Stomach (tissue), 9 donors: Measurements from ENCODE around the gene OR10G3. TPM values are rescaled to one million over a fixed set of nuclear protein-coding genes. Genes with fewer than 3 reads are reported as not detected.

Source experiments
- DNase-seq, 2 donors: peaks; one replicate each; pipeline versions ENCODE4 v3.0.0 to v3.0.0-alpha.2; 2013 to 2019
- H3K27ac ChIP-seq, 5 donors: fragments of 200-600 bp in 4 of 5; sonication (generic) in 4 of 5; one replicate each; pipeline ENCODE4 v1.5.1; 2013 to 2019; ENCODE audit warnings: mild to moderate bottlenecking in 1 of 5, moderate library complexity in 1 of 5
- H3K27me3 ChIP-seq, 3 donors: fragments of 200-600 bp; sonication (generic); one replicate each; pipeline ENCODE4 v1.5.1; 2017 to 2019; ENCODE audit warnings: mixed run types in 1 of 3
- H3K36me3 ChIP-seq, 4 donors: fragments of 200-600 bp; sonication (generic); 1 replicate in 3 of 4; 2 replicates in 1 of 4; pipeline ENCODE4 v1.5.1; 2016 to 2019
- H3K4me1 ChIP-seq, 4 donors: fragments of 200-600 bp; sonication (generic); one replicate each; pipeline ENCODE4 v1.5.1; 2016 to 2019
- H3K4me3 ChIP-seq, 4 donors: fragments of 200-600 bp; sonication (generic) in 3 of 4; one replicate each; pipeline ENCODE4 v1.5.1; 2016 to 2019; ENCODE audit warnings: mild to moderate bottlenecking in 1 of 4
- H3K9me3 ChIP-seq, 4 donors: fragments of 200-600 bp; sonication (generic); one replicate each; pipeline ENCODE4 v1.5.1; 2016 to 2019
- EP300 ChIP-seq: sonication (generic); formaldehyde crosslinking; IDR thresholded peaks from one replicate; pipeline ENCODE4 v1.6.1; 2017; ENCODE audit warnings: antibody characterized with exemption
- POLR2A ChIP-seq, 4 donors: fragments of 450-650 bp; IDR thresholded peaks; one replicate each; pipeline ENCODE4 v1.6.1; 2016; ENCODE audit warnings: antibody characterized with exemption in 4 of 4, control low read depth in 2 of 4, mild to moderate bottlenecking in 1 of 4, moderate library complexity in 1 of 4
- POLR2AphosphoS5 ChIP-seq, 3 donors: sonication (generic); formaldehyde crosslinking; IDR thresholded peaks; one replicate each; pipeline ENCODE4 v1.6.1; 2016; ENCODE audit warnings: antibody characterized with exemption in 3 of 3
- WGBS, 5 donors: extraction: QIAGEN DNeasy Blood & Tissue Kit in 3 of 5; methylation state at CpG; one replicate each; pipeline versions ENCODE4 v1.1.5 to v1.1.7; 2013 to 2018; 5-methylcytosine and 5-hydroxymethylcytosine counted together
- intact Hi-C: fragments of 100-400 bp; cut with DNase I; formaldehyde crosslinking; loops from one replicate; pipeline ENCODE4 v1.15.1; 2023; ENCODE audit warnings: low total_unique reads
- polyA plus RNA-seq, 3 donors: library from polyadenylated mRNA; stranded (reverse); fragments of 200-250 nt; gene quantifications; one replicate each; pipeline ENCODE4 v1.2.3, GENCODE V29; 2013
- total RNA-seq, 5 donors: library from RNA; depleted of rRNA; stranded (reverse); fragments of >200 nt; gene quantifications; one replicate each; pipeline versions ENCODE4 v1.1.0 to v1.2.3, GENCODE V29; 2014 to 2016
- TF ChIP-seq, protein P1 (sequence below), 7 experiments: fragments of 450-650 bp in 4 of 7; fragments of 200-600 bp in 3 of 7; sonication (generic) in 3 of 7; IDR thresholded peaks; one replicate each; pipeline ENCODE4 v1.5.1; 2016 to 2019; ENCODE audit warnings: antibody characterized with exemption in 7 of 7, control low read depth in 2 of 7, mild to moderate bottlenecking in 1 of 7
- donor health status: healthy with polysubstance abuse.
- donor health status: Bipolar disorder and iron deficiency.
- donor health status: healthy.

The OR10G3 gene
- total and polyA plus RNA-seq, 8 donors: not detected

DNA sequence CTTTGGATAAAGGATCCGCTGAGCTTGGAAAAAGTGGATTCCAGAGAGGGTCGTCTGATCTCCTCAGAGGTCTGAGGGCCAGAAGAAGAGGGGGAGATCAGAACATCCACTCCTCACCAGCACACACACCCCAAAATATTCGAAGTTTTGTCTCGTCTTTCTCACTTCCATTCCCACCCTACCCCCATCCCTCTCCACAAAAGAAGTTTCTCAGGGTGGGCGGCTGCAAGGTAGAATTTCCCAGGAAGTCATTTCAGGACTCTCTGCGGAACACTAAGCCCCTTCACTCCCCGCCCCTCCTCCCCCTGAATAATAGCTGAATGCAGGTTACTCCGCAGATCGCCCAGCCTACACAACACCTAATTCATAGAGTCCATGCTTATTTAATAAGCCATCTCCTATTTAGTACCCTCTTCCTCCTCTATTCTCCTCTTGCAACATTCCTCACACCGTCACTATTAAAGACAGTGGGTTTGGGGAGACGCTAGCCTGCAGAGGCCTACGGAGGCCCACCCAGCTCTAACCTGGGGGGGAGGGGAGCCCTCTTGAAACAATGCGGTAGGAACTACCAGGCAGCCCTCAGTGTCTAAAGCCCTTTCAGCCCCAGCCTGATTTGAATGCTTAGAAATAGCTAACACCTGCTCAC lies 53.1 kb downstream of the OR10G3 start:
- intact Hi-C loops: no loop called here
- TF ChIP-seq POLR2A (IDR thresholded peaks at IDR 0.05) (no peak), POLR2AphosphoS5 (IDR thresholded peaks at IDR 0.05) (no peak), EP300 (no peak)
- TF ChIP-seq, protein P1, sequence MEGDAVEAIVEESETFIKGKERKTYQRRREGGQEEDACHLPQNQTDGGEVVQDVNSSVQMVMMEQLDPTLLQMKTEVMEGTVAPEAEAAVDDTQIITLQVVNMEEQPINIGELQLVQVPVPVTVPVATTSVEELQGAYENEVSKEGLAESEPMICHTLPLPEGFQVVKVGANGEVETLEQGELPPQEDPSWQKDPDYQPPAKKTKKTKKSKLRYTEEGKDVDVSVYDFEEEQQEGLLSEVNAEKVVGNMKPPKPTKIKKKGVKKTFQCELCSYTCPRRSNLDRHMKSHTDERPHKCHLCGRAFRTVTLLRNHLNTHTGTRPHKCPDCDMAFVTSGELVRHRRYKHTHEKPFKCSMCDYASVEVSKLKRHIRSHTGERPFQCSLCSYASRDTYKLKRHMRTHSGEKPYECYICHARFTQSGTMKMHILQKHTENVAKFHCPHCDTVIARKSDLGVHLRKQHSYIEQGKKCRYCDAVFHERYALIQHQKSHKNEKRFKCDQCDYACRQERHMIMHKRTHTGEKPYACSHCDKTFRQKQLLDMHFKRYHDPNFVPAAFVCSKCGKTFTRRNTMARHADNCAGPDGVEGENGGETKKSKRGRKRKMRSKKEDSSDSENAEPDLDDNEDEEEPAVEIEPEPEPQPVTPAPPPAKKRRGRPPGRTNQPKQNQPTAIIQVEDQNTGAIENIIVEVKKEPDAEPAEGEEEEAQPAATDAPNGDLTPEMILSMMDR (IDR thresholded peaks at IDR 0.05): no peak
- peak overlapping the region; percentile 67 to 93 (median 84) for H3K4me3 ChIP-seq
- H3K27me3 ChIP-seq: no peaks in the 10 kb centered on the region
- H3K4me1 ChIP-seq: peaks cover 0 to 26% (median 21%) of the 10 kb centered on the region in 4 donors
- peak overlapping the region in 4 of 5 donors; percentile 73 to 83 (median 78) for H3K27ac ChIP-seq
- H3K36me3 ChIP-seq: peaks cover 0 to 23% (median 0%) of the 10 kb centered on the region in 4 donors
- DNase-seq: peak in 1 of 2 donors; percentile 47
- WGBS, 5 donors: 11 to 16% (median 14%) methylated on average over 13 of the region's 13 CpGs
- no peaks in the 10 kb centered on the region for H3K9me3 ChIP-seq

DNA sequence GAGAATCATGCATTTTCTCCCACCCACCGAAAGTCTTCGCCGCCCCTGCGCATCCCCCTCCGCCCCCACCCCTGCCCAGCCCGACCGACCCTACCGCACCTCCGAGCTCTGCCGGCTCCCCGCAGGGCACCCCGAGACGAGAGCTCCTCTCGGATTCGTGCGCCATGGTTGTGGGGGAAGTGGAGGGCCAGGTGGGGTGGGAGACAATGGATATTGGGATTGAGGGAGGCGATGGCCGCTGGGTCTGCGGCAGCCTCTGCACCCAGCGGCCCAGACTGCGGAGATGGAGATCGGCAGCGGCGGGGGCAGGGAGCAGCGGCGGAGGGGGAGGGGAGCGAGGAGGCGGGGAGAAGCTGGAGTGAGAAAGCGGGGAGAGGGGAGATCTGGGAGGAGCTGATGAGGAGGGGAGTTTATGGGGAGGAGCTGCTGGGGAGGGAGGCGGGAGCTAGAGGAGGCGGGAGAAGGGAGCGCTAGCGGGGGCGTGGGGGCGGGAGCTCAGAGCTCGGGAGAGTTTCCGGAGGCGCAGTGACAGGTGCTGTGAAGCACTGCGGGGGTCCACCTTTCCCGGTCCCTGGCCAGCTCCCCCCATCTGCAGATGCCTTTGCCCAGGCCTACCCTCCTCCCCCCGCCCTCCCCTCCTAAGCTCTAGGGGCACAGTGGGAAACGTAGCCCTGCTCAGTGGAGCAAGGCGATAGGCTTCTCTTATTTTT lies 53.8 kb downstream of the OR10G3 start, which contains the start of gene SALL2:
SALL2 (minus strand) TSS at position 385 of the 710 bp plus-strand sequence; CDS start at position 166, 219 bp downstream.
- H3K36me3 ChIP-seq: peaks cover 0 to 23% (median 0%) of the 10 kb centered on the region in 4 donors
- H3K27me3 ChIP-seq: no peaks in the 10 kb centered on the region
- intact Hi-C loops: no loop called here
- 0 to 2% (median 1%) methylated on average over 32 to 43 of the region's 43 CpGs for WGBS, 5 donors
- DNase-seq: peak; percentile 72 to 96
- H3K4me3 ChIP-seq: peak within 1 kb of the TSS; percentile 67 to 93 (median 84)
- no peaks in the 10 kb centered on the region for H3K9me3 ChIP-seq
- TF ChIP-seq, protein P1 (IDR thresholded peaks at IDR 0.05): no peak
- peak in 1 of 3 donors; percentile 2 for TF ChIP-seq POLR2AphosphoS5 (IDR thresholded peaks at IDR 0.05)
- peaks cover 0 to 26% (median 21%) of the 10 kb centered on the region in 4 donors for H3K4me1 ChIP-seq
- H3K27ac ChIP-seq: peak within 1 kb of the TSS in 4 of 5 donors; percentile 73 to 83 (median 78)

DNA sequence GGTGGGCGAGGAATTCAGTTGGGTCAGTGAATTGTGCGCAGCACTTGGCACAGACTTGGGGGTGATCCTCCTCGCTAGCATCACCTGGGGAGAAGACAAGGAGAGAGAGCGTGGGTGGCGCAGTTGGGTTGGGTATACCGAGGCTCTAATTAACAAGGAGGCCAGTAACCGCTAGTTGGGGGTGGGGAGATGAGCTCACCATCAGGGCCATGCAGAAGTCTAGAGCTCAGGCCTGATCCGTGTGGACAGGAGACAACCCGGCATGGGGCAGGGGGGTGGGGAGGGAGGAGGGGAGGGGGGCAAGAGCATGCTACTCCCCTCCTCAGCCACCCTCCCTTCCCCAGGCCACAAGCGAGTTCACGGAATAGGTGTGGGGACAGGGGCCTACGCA lies 54.3 kb downstream of the OR10G3 start:
- H3K4me1 ChIP-seq: peaks cover 0 to 26% (median 21%) of the 10 kb centered on the region in 4 donors
- H3K27ac ChIP-seq: peak overlapping the region in 4 of 5 donors; percentile 73 to 83 (median 78)
- H3K36me3 ChIP-seq: peaks cover 0 to 23% (median 0%) of the 10 kb centered on the region in 4 donors
- H3K27me3 ChIP-seq: no peaks in the 10 kb centered on the region
- 46 to 55% (median 50%) methylated on average over 8 to 12 of the region's 12 CpGs for WGBS, 5 donors
- no peaks in the 10 kb centered on the region for H3K9me3 ChIP-seq
- intact Hi-C loops: no loop called here
- no peak for TF ChIP-seq POLR2A (IDR thresholded peaks at IDR 0.05)
- TF ChIP-seq POLR2AphosphoS5 (IDR thresholded peaks at IDR 0.05): no peak
- TF ChIP-seq, protein P1 (IDR thresholded peaks at IDR 0.05): no peak
- TF ChIP-seq EP300: no peak
- H3K4me3 ChIP-seq: peak overlapping the region; percentile 67 to 93 (median 84)
- peak in 1 of 2 donors; percentile 70 for DNase-seq
